ENCODE measurements around the gene CCDC30.

The CCDC30 gene

DNA sequence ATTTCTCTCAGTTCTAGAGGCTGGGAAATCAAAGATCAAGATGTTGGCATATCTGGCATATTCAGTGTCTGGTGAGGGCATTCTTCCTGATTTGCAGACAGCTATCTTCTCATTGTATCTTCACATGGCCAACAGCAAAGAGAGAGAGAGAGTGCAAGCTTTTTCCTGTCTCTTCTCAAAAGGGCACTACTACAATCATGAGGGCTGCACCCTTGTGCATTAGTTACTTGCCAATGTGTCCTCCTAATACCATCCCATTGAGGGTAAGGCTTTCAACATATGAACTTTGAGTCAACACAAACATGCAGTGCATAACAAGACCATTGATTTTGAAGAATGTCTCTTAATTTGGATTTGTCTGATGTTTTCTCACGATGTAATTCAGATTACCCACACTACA, 78.0 kb downstream of the CCDC30 start:
- Histone ChIP-seq H3K27me3 (ENCODE audit: insufficient read depth, low read length, poor library complexity, severe bottlenecking) (no peaks in the 10 kb centered on the region), H4K20me1 (ENCODE audit: insufficient read depth, low read length, poor library complexity, severe bottlenecking) (no peaks in the 10 kb centered on the region), H3K9ac (ENCODE audit: low read depth, low read length, poor library complexity, severe bottlenecking) (no peak overlapping the region), H3K4me2 (ENCODE audit: low read depth, low read length, poor library complexity, severe bottlenecking) (no peak overlapping the region), H3K9me2 (replicated peaks; ENCODE audit: low read depth, low read length) (no peaks in the 10 kb centered on the region), H3F3A (ENCODE audit: low read depth) (no peaks in the 10 kb centered on the region), H2AFZ (ENCODE audit: low read length) (no peak overlapping the region), H3K36me3 (ENCODE audit: insufficient read depth, low read length) (no peaks in the 10 kb centered on the region), H3K4me3 (ENCODE audit: low read length, poor library complexity, severe bottlenecking) (no peak overlapping the region), H3K79me2 (ENCODE audit: insufficient read depth, low read length) (no peaks in the 10 kb centered on the region), H3K4me1 (ENCODE audit: insufficient read depth, low read length, poor library complexity, severe bottlenecking) (no peaks in the 10 kb centered on the region), H3K9me3 (ENCODE audit: insufficient read depth, low read depth, low read length) (no peaks in the 10 kb centered on the region)
- TF ChIP-seq, protein P1, sequence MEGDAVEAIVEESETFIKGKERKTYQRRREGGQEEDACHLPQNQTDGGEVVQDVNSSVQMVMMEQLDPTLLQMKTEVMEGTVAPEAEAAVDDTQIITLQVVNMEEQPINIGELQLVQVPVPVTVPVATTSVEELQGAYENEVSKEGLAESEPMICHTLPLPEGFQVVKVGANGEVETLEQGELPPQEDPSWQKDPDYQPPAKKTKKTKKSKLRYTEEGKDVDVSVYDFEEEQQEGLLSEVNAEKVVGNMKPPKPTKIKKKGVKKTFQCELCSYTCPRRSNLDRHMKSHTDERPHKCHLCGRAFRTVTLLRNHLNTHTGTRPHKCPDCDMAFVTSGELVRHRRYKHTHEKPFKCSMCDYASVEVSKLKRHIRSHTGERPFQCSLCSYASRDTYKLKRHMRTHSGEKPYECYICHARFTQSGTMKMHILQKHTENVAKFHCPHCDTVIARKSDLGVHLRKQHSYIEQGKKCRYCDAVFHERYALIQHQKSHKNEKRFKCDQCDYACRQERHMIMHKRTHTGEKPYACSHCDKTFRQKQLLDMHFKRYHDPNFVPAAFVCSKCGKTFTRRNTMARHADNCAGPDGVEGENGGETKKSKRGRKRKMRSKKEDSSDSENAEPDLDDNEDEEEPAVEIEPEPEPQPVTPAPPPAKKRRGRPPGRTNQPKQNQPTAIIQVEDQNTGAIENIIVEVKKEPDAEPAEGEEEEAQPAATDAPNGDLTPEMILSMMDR (conservative IDR thresholded peaks at IDR 0.05; ENCODE audit: low read length), result no peak

- Histone ChIP-seq H3K4me2 (ENCODE audit: low read depth, low read length, poor library complexity, severe bottlenecking) (no peak overlapping the region), H3K27me3 (ENCODE audit: insufficient read depth, low read length, poor library complexity, severe bottlenecking) (no peaks in the 10 kb centered on the region), H3F3A (ENCODE audit: low read depth) (no peaks in the 10 kb centered on the region), H4K20me1 (ENCODE audit: insufficient read depth, low read length, poor library complexity, severe bottlenecking) (no peaks in the 10 kb centered on the region), H3K79me2 (ENCODE audit: insufficient read depth, low read length) (no peaks in the 10 kb centered on the region), H3K4me3 (ENCODE audit: low read length, poor library complexity, severe bottlenecking) (no peak overlapping the region), H3K9me3 (ENCODE audit: insufficient read depth, low read depth, low read length) (no peaks in the 10 kb centered on the region), H3K9me2 (replicated peaks; ENCODE audit: low read depth, low read length) (no peaks in the 10 kb centered on the region), H3K4me1 (ENCODE audit: insufficient read depth, low read length, poor library complexity, severe bottlenecking) (no peaks in the 10 kb centered on the region), H3K36me3 (ENCODE audit: insufficient read depth, low read length) (no peaks in the 10 kb centered on the region), H2AFZ (ENCODE audit: low read length) (no peak overlapping the region), H3K9ac (ENCODE audit: low read depth, low read length, poor library complexity, severe bottlenecking) (no peak overlapping the region)
- TF ChIP-seq, protein P1 (conservative IDR thresholded peaks at IDR 0.05; ENCODE audit: low read length), result no peak
Measured at GRCh38 chr1:42551180-42551579, 88.1 kb downstream of the CCDC30 start.

DNA sequence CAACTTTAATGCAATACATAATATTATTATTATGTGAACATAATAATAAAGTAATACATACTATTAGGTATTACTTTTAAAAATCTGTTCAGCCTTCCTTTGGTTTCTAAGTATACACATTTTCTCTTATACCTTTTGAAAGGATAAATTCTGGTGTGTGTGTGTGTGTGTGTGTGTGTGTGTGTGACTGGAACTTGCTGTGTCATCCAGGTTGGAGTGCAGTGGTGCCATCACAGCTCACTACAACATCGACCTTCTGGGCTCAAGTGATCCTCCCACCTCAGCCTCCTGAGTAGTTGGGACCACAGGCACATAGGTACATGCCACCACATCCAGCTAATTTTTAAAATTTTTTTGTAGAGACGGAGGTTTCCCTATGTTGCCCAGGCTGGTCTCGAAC, 88.5 kb downstream of the CCDC30 start:
- no peaks in the 10 kb centered on the region for H3K36me3 ChIP-seq (ENCODE audit: insufficient read depth, low read length)
- H3K27me3 ChIP-seq (ENCODE audit: insufficient read depth, low read length, poor library complexity, severe bottlenecking), result no peaks in the 10 kb centered on the region
- H3F3A ChIP-seq (ENCODE audit: low read depth), result no peaks in the 10 kb centered on the region
- H3K4me1 ChIP-seq (ENCODE audit: insufficient read depth, low read length, poor library complexity, severe bottlenecking), result no peaks in the 10 kb centered on the region
- TF ChIP-seq EZH2phosphoT487 (IDR thresholded peaks at IDR 0.05; ENCODE audit: borderline replicate concordance), result no peak
- TF ChIP-seq, protein P1 (conservative IDR thresholded peaks at IDR 0.05; ENCODE audit: low read length), result no peak
- H3K79me2 ChIP-seq (ENCODE audit: insufficient read depth, low read length), result no peaks in the 10 kb centered on the region
- no peak overlapping the region for H3K9ac ChIP-seq (ENCODE audit: low read depth, low read length, poor library complexity, severe bottlenecking)
- no peaks in the 10 kb centered on the region for H3K9me3 ChIP-seq (ENCODE audit: insufficient read depth, low read depth, low read length)
- no peak overlapping the region for H3K4me3 ChIP-seq (ENCODE audit: low read length, poor library complexity, severe bottlenecking)
- no peaks in the 10 kb centered on the region for H3K9me2 ChIP-seq (replicated peaks; ENCODE audit: low read depth, low read length)
- no peaks in the 10 kb centered on the region for H4K20me1 ChIP-seq (ENCODE audit: insufficient read depth, low read length, poor library complexity, severe bottlenecking)
- no peak overlapping the region for H2AFZ ChIP-seq (ENCODE audit: low read length)
- no peak overlapping the region for H3K4me2 ChIP-seq (ENCODE audit: low read depth, low read length, poor library complexity, severe bottlenecking)
